ENCODE measurements around the gene SETMAR. TPM values are rescaled to one million over a fixed set of nuclear protein-coding genes. Genes with fewer than 3 reads are reported as not detected.

The SETMAR gene
- total and polyA plus RNA-seq, 2 of the 4 experiments (the other 2 are of a cell fraction), result 12.7 to 18.1 TPM

DNA sequence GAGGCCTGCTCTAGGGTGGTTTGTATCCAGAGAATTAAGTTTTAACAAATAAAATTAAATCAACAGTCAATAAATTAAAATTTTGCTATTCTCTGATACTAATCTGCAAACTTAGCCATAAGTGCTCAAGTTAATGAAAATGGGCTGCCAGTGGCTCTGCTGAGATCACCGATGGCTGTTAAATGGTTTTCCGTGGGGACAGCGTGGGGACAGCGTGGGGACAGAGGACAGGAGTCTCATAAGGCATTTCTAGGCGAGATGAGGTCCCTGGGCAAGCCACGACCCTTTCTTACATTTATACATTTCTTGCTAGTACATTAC lies 53.0 kb downstream of the SETMAR start:
- 90% methylated on average over 2 of the region's 6 CpGs; no CpG with 5 or more reads in 1 of the 2 experiments for WGBS, 2 experiments (ENCODE audit: extremely low coverage in 2 of 2, insufficient read length in 1 of 2)
- DNase-seq (no peak), ATAC-seq (ENCODE audit: low read depth) (no peak)
- H3K27ac ChIP-seq (ENCODE audit: insufficient read depth, low read length), result no peak overlapping the region
- no peak overlapping the region for H3K18ac ChIP-seq (ENCODE audit: low read depth, low read length)
- no peaks in the 10 kb centered on the region for H4K20me1 ChIP-seq (ENCODE audit: insufficient read depth, low read length)
- no peaks in the 10 kb centered on the region for H3K27me3 ChIP-seq (ENCODE audit: control insufficient read depth, insufficient read depth, low read length)
- H3K4ac ChIP-seq (ENCODE audit: low read depth, low read length), result no peak overlapping the region
- H3K14ac ChIP-seq (replicated peaks; ENCODE audit: low read depth, low read length), result no peak overlapping the region
- no peaks in the 10 kb centered on the region for H3K36me3 ChIP-seq (ENCODE audit: control insufficient read depth, insufficient read depth, low read length)
- H3K9me3 ChIP-seq (ENCODE audit: control insufficient read depth, insufficient read depth, low read length), result no peaks in the 10 kb centered on the region
- intact Hi-C loops (cut with micrococcal nuclease), result loop anchor here (10.0 kb wide), 1 partner anchor 699 kb away; no protein-coding TSS in a partner anchor
- no peak overlapping the region for H2AK9ac ChIP-seq (replicated peaks; ENCODE audit: low read depth, low read length, poor library complexity)
- no peak overlapping the region for H2BK5ac ChIP-seq (ENCODE audit: low read depth, low read length, poor library complexity, severe bottlenecking)
- dilution Hi-C loops (cut with HindIII; ENCODE audit: low sequenced_read_pairs, unreplicated experiment), result no loop called here
- no peak overlapping the region for H3K4me3 ChIP-seq (ENCODE audit: insufficient read depth, low read depth, low read length)
- H2BK20ac ChIP-seq (ENCODE audit: low read depth, low read length), result no peak overlapping the region
- TF ChIP-seq, protein P1, sequence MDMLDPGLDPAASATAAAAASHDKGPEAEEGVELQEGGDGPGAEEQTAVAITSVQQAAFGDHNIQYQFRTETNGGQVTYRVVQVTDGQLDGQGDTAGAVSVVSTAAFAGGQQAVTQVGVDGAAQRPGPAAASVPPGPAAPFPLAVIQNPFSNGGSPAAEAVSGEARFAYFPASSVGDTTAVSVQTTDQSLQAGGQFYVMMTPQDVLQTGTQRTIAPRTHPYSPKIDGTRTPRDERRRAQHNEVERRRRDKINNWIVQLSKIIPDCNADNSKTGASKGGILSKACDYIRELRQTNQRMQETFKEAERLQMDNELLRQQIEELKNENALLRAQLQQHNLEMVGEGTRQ (IDR thresholded peaks at IDR 0.05; ENCODE audit: low read depth, low read length), result no peak
- TF ChIP-seq POLR2A (IDR thresholded peaks at IDR 0.05; ENCODE audit: low read depth, low read length) (no peak), SMC3 (IDR thresholded peaks at IDR 0.05; ENCODE audit: low read depth, low read length) (no peak), MXI1 (IDR thresholded peaks at IDR 0.05; ENCODE audit: borderline replicate concordance, low read depth, low read length) (no peak), RFX5 (IDR thresholded peaks at IDR 0.05; ENCODE audit: low read depth, low read length) (no peak), NFE2L2 (IDR thresholded peaks at IDR 0.05; ENCODE audit: low read depth, low read length) (no peak), MAFK (IDR thresholded peaks at IDR 0.05; ENCODE audit: low read depth, low read length) (no peak), FOS (IDR thresholded peaks at IDR 0.05; ENCODE audit: low read depth, low read length) (no peak), RCOR1 (IDR thresholded peaks at IDR 0.05; ENCODE audit: insufficient replicate concordance, low read length) (no peak)
- TF ChIP-seq, protein P2, sequence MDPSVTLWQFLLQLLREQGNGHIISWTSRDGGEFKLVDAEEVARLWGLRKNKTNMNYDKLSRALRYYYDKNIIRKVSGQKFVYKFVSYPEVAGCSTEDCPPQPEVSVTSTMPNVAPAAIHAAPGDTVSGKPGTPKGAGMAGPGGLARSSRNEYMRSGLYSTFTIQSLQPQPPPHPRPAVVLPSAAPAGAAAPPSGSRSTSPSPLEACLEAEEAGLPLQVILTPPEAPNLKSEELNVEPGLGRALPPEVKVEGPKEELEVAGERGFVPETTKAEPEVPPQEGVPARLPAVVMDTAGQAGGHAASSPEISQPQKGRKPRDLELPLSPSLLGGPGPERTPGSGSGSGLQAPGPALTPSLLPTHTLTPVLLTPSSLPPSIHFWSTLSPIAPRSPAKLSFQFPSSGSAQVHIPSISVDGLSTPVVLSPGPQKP (IDR thresholded peaks at IDR 0.05; ENCODE audit: borderline replicate concordance, low read depth, low read length), result no peak
- peaks cover 3% of the 10 kb centered on the region; the same call in 1 of the 2 replicates for H3K4me1 ChIP-seq (ENCODE audit: control insufficient read depth, insufficient read depth, low read length)
- no peak overlapping the region for H2BK120ac ChIP-seq (ENCODE audit: low read depth, low read length)
- no peak overlapping the region for H2AFZ ChIP-seq (replicated peaks; ENCODE audit: low read length, poor library complexity)
- in situ Hi-C loops (cut with MboI; ENCODE audit: low sequenced_read_pairs), result loop anchor here (5.0 kb wide), 1 partner anchor 276 kb away; no protein-coding TSS in a partner anchor
- BruUV-seq (replicated peaks), result no TSS peak
- no peak overlapping the region for H4K8ac ChIP-seq (ENCODE audit: low read depth in 2 of 2, low read length in 2 of 2)
- no peak overlapping the region for H2AK5ac ChIP-seq (ENCODE audit: low read depth, low read length)
- H3K9ac ChIP-seq (ENCODE audit: low read depth, low read length), result no peak overlapping the region
- no peaks in the 10 kb centered on the region for H3K79me1 ChIP-seq (ENCODE audit: low read depth in 1 of 2, low read length in 2 of 2)
- CTCF ChIA-PET, result no interaction called here
- no peak overlapping the region for H3K56ac ChIP-seq (ENCODE audit: extremely low read depth, insufficient read depth, low read length)
- no peak overlapping the region for H4K91ac ChIP-seq (ENCODE audit: insufficient read depth, low read depth, low read length)
- no peak overlapping the region for H3K4me2 ChIP-seq (ENCODE audit: low read depth, low read length)
- POLR2A ChIA-PET (ENCODE audit: unreplicated experiment), result no interaction called here
- H2BK15ac ChIP-seq (ENCODE audit: low read depth, low read length), result no peak overlapping the region
- no peak overlapping the region for H3K23ac ChIP-seq (ENCODE audit: low read depth, low read length)
- H3K9me1 ChIP-seq (ENCODE audit: insufficient read depth, low read length), result peaks cover 3% of the 10 kb centered on the region; the same call in 1 of the 2 replicates
- no peak overlapping the region for H4K5ac ChIP-seq (ENCODE audit: low read depth, low read length)

Measured in IMR-90 (cell line).